GM21360 (cell line): ENCODE data around the gene GBP1.
"Not testable (repeated sequence)": the region's sequence is repeated elsewhere in the genome, so short reads cannot be mapped to it uniquely, and the experiment has no call there.

ENCODE experiments used
- ATAC-seq: cut with Tn5 transposase; IDR thresholded peaks from one replicate; pipeline ENCODE4 v1.9.1; 2021; ENCODE audit warnings: mild to moderate bottlenecking, moderate library complexity; ENCODE audit not compliant: unreplicated experiment

The GBP1 gene

GRCh38 chr1:89022167-89022959 lies 42.6 kb downstream of the GBP1 start, which contains the start of gene GBP3:
GBP3 (minus strand) TSS chr1:89022866; CDS start chr1:89020721, 2,145 bp downstream.
- ATAC-seq, result peak; percentile 78

- ATAC-seq, result not testable (repeated sequence)
Measured at GRCh38 chr1:89018318-89018717, 46.7 kb downstream of the GBP1 start.

GRCh38 chr1:89008511-89008910 lies 56.5 kb downstream of the GBP1 start:
- ATAC-seq, result no peak

- no peak for ATAC-seq
Measured at GRCh38 chr1:89005286-89006151, 59.5 kb downstream of the GBP1 start.
